Heart right ventricle (tissue), 16 donors: ENCODE data around the gene MAX. TPM values are rescaled to one million over a fixed set of nuclear protein-coding genes. Genes with fewer than 3 reads are reported as not detected.

Experiments
- ATAC-seq, 8 donors: fragments of 200-7000 bp; cut with Tn5 transposase; one replicate each; pipeline ENCODE4 v1.9.1; 2020; ENCODE audit warnings: mild to moderate bottlenecking in 8 of 8, moderate library complexity in 8 of 8, moderate number of reproducible peaks in 1 of 8
- DNase-seq, 2 donors: peaks; one replicate each; pipeline ENCODE4 v3.0.0-alpha.2; 2020
- H3K27ac ChIP-seq, 10 donors: fragments of 200-600 bp; sonication (generic) in 2 of 10; one replicate each; pipeline versions ENCODE4 v1.5.0 to v1.8.0; 2020 to 2022; ENCODE audit warnings: mild to moderate bottlenecking in 3 of 10
- H3K27me3 ChIP-seq, 7 donors: fragments of 200-600 bp; one replicate each; pipeline ENCODE4 v1.8.0; 2021 to 2022; ENCODE audit warnings: mild to moderate bottlenecking in 2 of 7
- H3K36me3 ChIP-seq, 9 donors: fragments of 200-600 bp; sonication (generic) in 1 of 9; one replicate each; pipeline versions ENCODE4 v1.5.0 to v1.8.0; 2020 to 2022; ENCODE audit warnings: mild to moderate bottlenecking in 2 of 9
- H3K4me1 ChIP-seq, 9 donors: fragments of 200-600 bp; sonication (generic) in 1 of 9; one replicate each; pipeline versions ENCODE4 v1.5.0 to v1.8.0; 2020 to 2022; ENCODE audit warnings: mild to moderate bottlenecking in 4 of 9
- H3K4me3 ChIP-seq, 10 donors: fragments of 200-600 bp; sonication (generic) in 2 of 10; one replicate each; pipeline versions ENCODE4 v1.5.0 to v1.8.0; 2020 to 2022; ENCODE audit warnings: mild to moderate bottlenecking in 7 of 10, moderate library complexity in 2 of 10
- H3K9me3 ChIP-seq, 11 donors: fragments of 200-600 bp in 10 of 11; sonication (generic) in 2 of 11; one replicate each; pipeline versions ENCODE4 v1.5.0 to v1.8.0; 2013 to 2022; ENCODE audit warnings: mild to moderate bottlenecking in 2 of 11, control low read depth in 1 of 11, moderate library complexity in 1 of 11
- WGBS, 2 donors: extraction: QIAGEN DNeasy Blood & Tissue Kit; methylation state at CpG; one replicate each; pipeline ENCODE4 v1.1.7; 2013; ENCODE audit warnings: inconsistent platforms in 1 of 2; 5-methylcytosine and 5-hydroxymethylcytosine counted together
- intact Hi-C, 10 donors: fragments of 100-400 bp; cut with DNase I; formaldehyde crosslinking; loops; one replicate each; pipeline versions ENCODE4 v1.11.1 to v1.14.2; 2022
- polyA plus RNA-seq, 2 donors: library from polyadenylated mRNA; stranded (reverse); fragments of 200-250 nt; gene quantifications; one replicate each; pipeline ENCODE4 v1.2.3, GENCODE V29; 2013
- total RNA-seq, 10 donors: library from RNA; stranded (reverse); fragmentation: NEBNext Ultra II Directional in 3 of 10; extraction: Animal tissue kit (Norgen Biotek cat#: 25700) in 3 of 10; gene quantifications; one replicate each; pipeline versions ENCODE4 v1.2.1 to v1.2.4, GENCODE V29; 2021 to 2023
- TF ChIP-seq, protein P1 (sequence below), 9 donors: fragments of 200-600 bp; sonication (generic) in 2 of 9; IDR thresholded peaks; one replicate each; pipeline versions ENCODE4 v1.5.0 to v1.8.0; 2021 to 2022; ENCODE audit warnings: antibody characterized with exemption in 9 of 9, mild to moderate bottlenecking in 5 of 9, moderate library complexity in 1 of 9
- donor health status: Arrhythmogenic right ventricular cardiomyopathy.
- donor health status: ischemic (EF 13 %, LVEDD 7.1; RV severe dilation, severe dysfunction).
- donor health status: healthy with polysubstance abuse.
- donor health status: DM: no; HTN: yes; CAD: no.
- donor health status: DM: no; HTN: no; CAD: no.
- donor health status: ischemic (EF 25% LVEDD 6.9; RV normal size, moderate dysfunction).
- donor health status: ischemic (EF 25% LVEDD 5.7; RV mildly dilated, moderate dysfunction).
- donor health status: healthy.
- donor health status: DM: yes; HTN: yes; CAD: no.
- donor health status: Ischemic cardiomyopathy.
- donor health status: ischemic (EF 35%, LVEDD 5.7; RV mildly dilated, moderate dysfunction).
- donor health status: nonischemic (EF 11% LVEDD 7.7; RV severe dilation, severe dysfunction).
- donor health status: DM: yes; HTN: yes; CAD: no.
- donor health status: PGD.
- donor health status: ischemic (EF 29% LVEDD 5.4; RV normal size, mild dysfunction).
- donor health status: nonischemic (EF 23%, LVEDD 6.1; RV moderate dilation, normal function).

MAX gene
- total and polyA plus RNA-seq, 12 donors, result 35.7 to 95.7 (median 69.8) TPM

DNA sequence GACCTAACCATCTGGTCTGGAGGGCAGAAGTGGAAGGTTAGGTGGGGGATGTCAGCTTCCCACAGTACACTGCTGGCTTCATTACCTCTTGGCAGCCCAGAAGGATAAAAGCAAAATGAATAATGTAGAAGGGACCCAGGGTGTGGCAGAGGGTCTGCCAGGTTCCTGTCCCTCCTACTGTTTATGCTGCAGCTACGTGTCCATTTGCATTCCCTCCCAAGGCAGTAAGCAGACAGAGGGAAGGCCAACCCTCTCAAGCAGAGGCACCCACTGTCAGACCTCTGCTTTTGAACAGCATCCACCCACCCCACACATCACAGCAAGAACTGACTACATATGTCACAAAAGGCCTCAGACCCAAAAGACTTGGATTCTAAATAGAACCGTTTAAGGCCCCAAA lies 19.4 kb downstream of the MAX start:
- intact Hi-C loops, result no loop called here
- H3K36me3 ChIP-seq, result peaks cover 0 to 94% (median 27%) of the 10 kb centered on the region in 9 donors
- no peak for DNase-seq
- no peaks in the 10 kb centered on the region for H3K27me3 ChIP-seq
- TF ChIP-seq, protein P1, sequence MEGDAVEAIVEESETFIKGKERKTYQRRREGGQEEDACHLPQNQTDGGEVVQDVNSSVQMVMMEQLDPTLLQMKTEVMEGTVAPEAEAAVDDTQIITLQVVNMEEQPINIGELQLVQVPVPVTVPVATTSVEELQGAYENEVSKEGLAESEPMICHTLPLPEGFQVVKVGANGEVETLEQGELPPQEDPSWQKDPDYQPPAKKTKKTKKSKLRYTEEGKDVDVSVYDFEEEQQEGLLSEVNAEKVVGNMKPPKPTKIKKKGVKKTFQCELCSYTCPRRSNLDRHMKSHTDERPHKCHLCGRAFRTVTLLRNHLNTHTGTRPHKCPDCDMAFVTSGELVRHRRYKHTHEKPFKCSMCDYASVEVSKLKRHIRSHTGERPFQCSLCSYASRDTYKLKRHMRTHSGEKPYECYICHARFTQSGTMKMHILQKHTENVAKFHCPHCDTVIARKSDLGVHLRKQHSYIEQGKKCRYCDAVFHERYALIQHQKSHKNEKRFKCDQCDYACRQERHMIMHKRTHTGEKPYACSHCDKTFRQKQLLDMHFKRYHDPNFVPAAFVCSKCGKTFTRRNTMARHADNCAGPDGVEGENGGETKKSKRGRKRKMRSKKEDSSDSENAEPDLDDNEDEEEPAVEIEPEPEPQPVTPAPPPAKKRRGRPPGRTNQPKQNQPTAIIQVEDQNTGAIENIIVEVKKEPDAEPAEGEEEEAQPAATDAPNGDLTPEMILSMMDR (IDR thresholded peaks at IDR 0.05), result no peak
- peaks cover 7 to 77% (median 71%) of the 10 kb centered on the region in 9 donors for H3K4me1 ChIP-seq
- ATAC-seq, result no peak
- no peak overlapping the region for H3K4me3 ChIP-seq
- 75 to 80% methylated on average over 2 of the region's 2 CpGs for WGBS, 2 donors
- peaks cover 0 to 10% (median 0%) of the 10 kb centered on the region in 11 donors for H3K9me3 ChIP-seq
- peak overlapping the region in 7 of 10 donors; percentile 3 to 84 (median 62) for H3K27ac ChIP-seq

GRCh38 chr14:65080960-65081747 lies 21.2 kb downstream of the MAX start:
- H3K27ac ChIP-seq, result peak overlapping the region in 8 of 10 donors; percentile 28 to 84 (median 48)
- H3K4me3 ChIP-seq, result peak overlapping the region in 1 of 10 donors; percentile 12
- peaks cover 7 to 78% (median 71%) of the 10 kb centered on the region in 9 donors for H3K4me1 ChIP-seq
- TF ChIP-seq, protein P1 (IDR thresholded peaks at IDR 0.05), result no peak
- no peaks in the 10 kb centered on the region for H3K27me3 ChIP-seq
- no peak for DNase-seq
- ATAC-seq, result peak in 5 of 8 donors; percentile 17 to 41 (median 22)
- peaks cover 0 to 94% (median 26%) of the 10 kb centered on the region in 9 donors for H3K36me3 ChIP-seq
- peaks cover 0 to under 1% (median 0%) of the 10 kb centered on the region in 11 donors for H3K9me3 ChIP-seq
- 44 to 74% methylated on average over 2 of the region's 2 CpGs for WGBS, 2 donors
- intact Hi-C loops, result no loop called here

DNA sequence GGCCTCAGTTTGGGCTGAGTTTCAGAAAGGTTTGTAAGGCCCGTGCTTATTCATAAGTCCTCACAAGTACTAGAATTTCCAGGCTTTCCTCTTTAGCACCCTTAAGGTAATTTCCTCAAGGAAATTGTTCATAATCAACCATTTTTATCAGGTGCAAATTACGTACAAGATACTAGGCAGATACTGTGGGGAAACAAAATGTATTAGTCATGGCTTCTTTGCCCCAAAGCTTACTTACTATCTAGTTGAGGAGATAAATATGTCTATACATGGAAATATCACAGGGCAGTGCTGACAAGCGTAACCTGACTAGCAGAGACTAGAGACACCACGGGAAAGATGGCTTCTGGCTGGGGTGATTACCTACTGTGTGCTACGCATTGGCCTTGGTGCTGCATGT lies 22.5 kb downstream of the MAX start:
- peaks cover 0 to 94% (median 27%) of the 10 kb centered on the region in 9 donors for H3K36me3 ChIP-seq
- 77 to 81% methylated on average over 5 of the region's 5 CpGs for WGBS, 2 donors
- TF ChIP-seq, protein P1 (IDR thresholded peaks at IDR 0.05), result no peak
- ATAC-seq, result no peak
- no peaks in the 10 kb centered on the region for H3K27me3 ChIP-seq
- H3K9me3 ChIP-seq, result no peaks in the 10 kb centered on the region
- peak overlapping the region in 8 of 10 donors; percentile 29 to 84 (median 66) for H3K27ac ChIP-seq
- no peak for DNase-seq
- peaks cover 8 to 83% (median 75%) of the 10 kb centered on the region in 9 donors for H3K4me1 ChIP-seq
- intact Hi-C loops, result no loop called here
- H3K4me3 ChIP-seq, result no peak overlapping the region

GRCh38 chr14:65079201-65079600 lies 23.1 kb downstream of the MAX start:
- TF ChIP-seq, protein P1 (IDR thresholded peaks at IDR 0.05), result no peak
- intact Hi-C loops, result no loop called here
- ATAC-seq (peak in 7 of 8 donors; percentile 16 to 66 (median 48)), DNase-seq (no peak)
- 45 to 57% methylated on average over 6 of the region's 6 CpGs for WGBS, 2 donors
- Histone ChIP-seq H3K4me1 (peaks cover 9 to 83% (median 75%) of the 10 kb centered on the region in 9 donors), H3K9me3 (no peaks in the 10 kb centered on the region), H3K27me3 (no peaks in the 10 kb centered on the region), H3K4me3 (no peak overlapping the region), H3K27ac (peak overlapping the region in 8 of 10 donors; percentile 29 to 84 (median 66)), H3K36me3 (peaks cover 0 to 88% (median 27%) of the 10 kb centered on the region in 9 donors)
